Superior temporal gyrus (tissue), 1 donor: ENCODE data around the gene RNF168.
"Not testable (repeated sequence)": the region's sequence is repeated elsewhere in the genome, so short reads cannot be mapped to it uniquely, and the experiment has no call there.

Experiments
- DNase-seq: peaks from one replicate; pipeline ENCODE4 v3.0.0-alpha.2; 2016; ENCODE audit errors: extremely low spot score

RNF168 gene

GRCh38 chr3:196514913-196515621 lies 11.5 kb upstream of the RNF168 start, which contains the start of gene SMCO1:
TSS of gene SMCO1 (minus strand) at chr3:196515346. CDS start at chr3:196515209, 137 bp downstream.
- DNase-seq = no peak

DNA sequence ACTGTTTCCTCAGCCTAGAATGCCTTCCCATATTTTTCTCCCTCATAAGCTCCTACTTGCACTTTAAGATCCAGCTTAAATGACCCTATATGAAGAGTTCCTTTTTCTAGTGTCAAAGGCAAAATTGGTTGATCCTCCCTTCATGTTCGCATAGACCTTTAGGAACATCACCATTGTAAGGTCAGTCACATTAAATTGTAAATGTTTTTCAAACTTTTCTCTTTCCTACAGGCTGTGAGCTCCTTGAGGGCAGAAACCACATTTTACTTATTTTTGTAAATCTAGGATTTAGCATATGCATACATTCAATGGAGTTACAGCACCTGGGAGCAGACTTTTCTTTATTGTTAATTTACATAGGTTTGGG lies 10.8 kb upstream of the RNF168 start:
- DNase-seq = no peak

- no peak for DNase-seq
Observed at GRCh38 chr3:196513697-196514349, 10.3 kb upstream of the RNF168 start.

- not testable (repeated sequence) for DNase-seq
Observed at GRCh38 chr3:196511646-196512425, 8.3 kb upstream of the RNF168 start.

DNA sequence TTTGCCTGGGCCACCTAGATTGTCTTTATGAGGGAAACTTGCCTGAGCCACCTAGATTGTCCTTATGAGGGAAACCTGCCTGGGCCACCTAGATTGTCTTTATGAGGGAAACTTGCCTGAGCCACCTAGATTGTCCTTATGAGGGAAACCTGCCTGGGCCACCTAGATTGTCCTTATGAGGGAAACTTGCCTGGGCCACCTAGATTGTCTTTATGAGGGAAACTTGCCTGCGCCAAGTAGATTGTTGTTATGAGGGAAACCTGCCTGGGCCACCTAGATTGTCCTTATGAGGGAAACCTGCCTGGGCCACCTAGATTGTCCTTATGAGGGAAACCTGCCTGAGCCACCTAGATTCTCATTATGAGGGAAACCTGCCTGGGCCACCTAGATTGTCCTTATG lies 7.5 kb upstream of the RNF168 start:
- DNase-seq = not testable (repeated sequence)

DNA sequence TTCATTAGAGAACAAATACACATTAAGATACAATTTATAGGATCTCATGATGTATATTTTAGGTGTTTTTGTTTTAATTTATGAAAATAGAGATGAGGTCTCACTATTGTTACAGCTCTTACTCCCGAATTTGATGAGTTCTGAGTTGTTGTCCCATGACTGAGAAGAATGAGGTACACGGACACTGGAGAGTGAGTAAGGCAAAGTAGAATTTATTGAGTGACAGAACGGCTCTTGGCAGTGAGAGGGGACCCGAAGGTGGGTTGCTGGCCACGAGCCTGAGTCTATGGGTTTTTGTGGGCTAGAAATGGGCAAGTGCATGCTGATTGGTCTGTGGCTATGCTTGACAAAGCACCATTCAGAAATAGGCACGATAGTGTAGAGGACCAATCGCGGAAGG lies 3.1 kb upstream of the RNF168 start:
- no peak for DNase-seq

GRCh38 chr3:196504556-196504955 lies 988 bp upstream of the RNF168 start:
- no peak for DNase-seq

- DNase-seq = not testable (repeated sequence)
Observed at GRCh38 chr3:196504077-196504398, 470 bp upstream of the RNF168 start.

DNA sequence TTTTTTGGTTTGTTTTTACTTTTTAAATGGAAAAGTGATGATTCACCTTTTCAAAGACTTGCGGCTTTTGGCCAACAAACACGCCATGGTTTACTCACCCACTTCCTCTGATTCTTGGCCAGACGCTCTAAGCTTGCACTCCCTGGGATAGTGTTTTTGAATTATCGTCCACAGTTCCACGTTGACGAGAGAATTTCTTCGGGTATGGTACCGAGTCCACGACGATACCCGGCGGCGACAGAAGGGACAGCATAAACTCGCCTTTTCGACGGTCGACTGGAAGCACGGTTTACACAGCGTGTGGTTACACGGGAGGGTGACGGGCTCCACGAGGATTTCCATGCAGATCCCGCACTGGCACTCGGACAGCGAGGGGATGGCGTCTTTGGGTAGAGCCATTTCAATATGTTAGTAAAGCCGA lies 783 bp downstream of the RNF168 start:
- DNase-seq = peak; percentile 56

DNA sequence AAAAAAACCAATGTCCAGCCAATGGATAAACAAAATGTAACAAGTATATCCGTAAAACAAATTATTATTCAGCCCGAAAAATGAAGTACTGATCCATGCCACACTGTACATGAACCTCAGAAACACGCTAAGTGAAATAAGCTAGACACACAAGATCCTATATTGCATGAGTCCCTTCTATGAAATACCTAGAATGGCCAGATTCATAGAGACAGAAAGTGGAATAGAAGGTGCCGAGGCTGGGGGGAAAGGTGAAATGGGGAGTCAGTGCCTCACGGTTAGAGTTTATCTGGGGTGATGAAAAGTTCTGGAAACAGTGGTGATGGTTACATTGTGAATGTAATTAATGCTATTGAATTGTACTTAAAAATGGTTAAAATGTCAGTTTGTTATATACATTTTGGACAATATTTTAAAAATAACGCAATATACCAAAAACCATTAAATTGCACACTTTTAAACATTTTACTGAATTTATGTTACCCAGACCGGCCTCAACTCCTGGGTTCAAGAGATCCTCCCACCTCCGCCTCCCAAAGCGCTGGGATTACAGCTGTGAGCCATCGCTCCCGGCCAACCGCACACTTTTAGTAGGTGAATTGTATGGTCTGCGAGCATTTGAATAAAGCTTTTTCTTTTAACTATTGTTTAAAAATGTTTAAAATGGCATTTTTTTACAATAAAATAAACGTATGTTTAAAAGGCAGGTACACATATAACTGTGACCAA lies 2.1 kb downstream of the RNF168 start:
- peak; percentile 9 for DNase-seq

DNA sequence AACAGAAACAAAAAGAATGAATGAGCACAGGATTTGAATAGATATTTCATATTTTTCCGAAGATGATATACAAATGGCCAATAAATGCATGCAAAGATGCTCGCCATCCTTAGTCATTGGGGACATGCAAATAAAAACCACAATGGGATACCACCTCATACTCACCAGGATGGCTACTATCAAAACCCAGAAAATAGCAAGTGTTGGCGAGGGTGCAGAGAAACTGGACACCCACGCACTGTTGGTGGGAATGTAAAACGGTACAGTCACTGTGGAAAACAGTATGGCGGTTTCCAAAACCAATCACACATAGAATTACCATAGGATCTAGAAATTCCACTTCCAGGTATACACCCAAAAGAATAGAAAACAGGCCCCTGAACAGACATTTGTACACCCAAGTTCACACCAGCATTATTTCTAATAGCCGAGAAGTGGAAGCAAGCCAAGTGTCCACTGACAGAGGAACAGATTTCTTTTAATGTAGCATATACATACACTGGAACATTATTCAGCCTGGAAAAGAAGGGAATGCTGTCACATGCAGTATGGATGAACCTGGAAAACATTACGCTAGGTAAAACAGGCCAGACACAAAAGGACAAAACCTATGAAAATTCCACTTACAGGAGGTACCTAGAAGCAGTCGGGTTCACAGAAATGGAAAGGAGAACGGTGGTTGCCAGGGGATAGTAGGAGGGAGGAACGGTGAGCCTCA lies 3.6 kb downstream of the RNF168 start:
- DNase-seq = no peak

GRCh38 chr3:196499061-196499460 lies 4.5 kb downstream of the RNF168 start:
- no peak for DNase-seq

DNA sequence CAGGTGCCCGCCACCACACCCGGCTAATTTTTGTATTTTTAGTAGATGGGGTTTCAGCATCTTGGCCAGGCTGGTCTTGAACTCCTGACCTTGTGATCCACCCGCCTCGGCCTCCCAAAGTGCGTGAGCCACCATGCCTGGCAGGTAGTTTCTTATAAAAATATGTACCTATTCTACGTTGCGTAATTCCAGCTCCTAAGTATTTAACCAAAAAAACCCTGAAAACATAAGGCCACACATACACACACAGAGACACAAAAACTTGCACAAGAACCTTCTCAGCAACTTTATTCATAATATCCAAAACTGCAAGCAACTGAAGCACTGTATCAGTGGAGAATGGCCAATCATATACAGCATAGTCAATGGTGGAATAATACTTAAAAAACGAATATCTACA lies 5.3 kb downstream of the RNF168 start:
- no peak for DNase-seq

- no peak for DNase-seq
Observed at GRCh38 chr3:196496183-196496582, 7.4 kb downstream of the RNF168 start.

- DNase-seq = no peak
Observed at GRCh38 chr3:196493292-196493691, 10.3 kb downstream of the RNF168 start.

- DNase-seq = no peak
Observed at GRCh38 chr3:196492080-196492479, 11.5 kb downstream of the RNF168 start.

- no peak for DNase-seq
Observed at GRCh38 chr3:196489747-196490146, 13.8 kb downstream of the RNF168 start.

DNA sequence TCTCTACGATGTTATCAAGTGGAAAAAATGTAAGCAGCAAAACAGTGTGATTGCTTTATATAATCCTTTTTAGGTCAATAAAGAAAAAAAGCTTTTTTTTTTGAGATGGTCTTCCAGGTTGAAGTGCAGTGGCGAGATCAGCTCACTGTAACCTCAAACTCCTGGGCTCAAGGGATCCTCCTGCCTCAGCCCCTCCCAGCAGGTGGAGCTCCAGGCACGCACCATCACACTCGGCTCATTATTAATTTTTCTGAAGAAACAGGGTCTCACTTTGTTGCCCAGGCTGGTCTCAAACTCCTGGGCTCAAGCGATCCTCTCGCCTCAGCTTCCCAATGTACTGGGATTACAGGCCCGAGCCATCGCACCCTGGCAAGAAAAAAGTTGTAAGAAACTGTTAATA lies 17.3 kb downstream of the RNF168 start:
- DNase-seq = no peak

- no peak for DNase-seq
Observed at GRCh38 chr3:196477678-196478077, 25.9 kb downstream of the RNF168 start.

DNA sequence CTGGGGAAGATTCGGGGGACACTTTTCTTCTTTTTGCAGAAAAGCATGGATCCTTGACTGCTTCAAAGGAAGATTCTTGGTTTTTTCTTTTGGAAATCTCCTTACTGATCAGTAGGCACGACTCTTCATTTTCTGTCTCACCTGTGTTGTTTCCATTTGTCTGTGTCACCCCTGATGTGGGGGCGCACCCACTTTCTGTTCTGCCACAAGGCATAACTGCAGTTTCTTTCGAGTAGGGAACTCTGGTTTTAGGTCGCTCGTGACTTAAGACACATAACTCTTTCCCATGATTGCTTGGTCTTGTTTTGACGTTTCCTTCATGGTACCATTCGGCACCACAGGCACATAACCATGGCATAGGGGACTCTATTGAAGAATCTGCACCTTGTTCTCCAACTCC lies 31.3 kb downstream of the RNF168 start:
- no peak for DNase-seq

- no peak for DNase-seq
Observed at GRCh38 chr3:196471551-196471950, 32.0 kb downstream of the RNF168 start.
